ENCODE measurements around the gene LPCAT3. TPM values are rescaled to one million over a fixed set of nuclear protein-coding genes. Genes with fewer than 3 reads are reported as not detected.

Gene LPCAT3
- polyA plus RNA-seq, 2 of the 4 experiments (the other 2 are of a cell fraction) = 42.8 to 53.4 TPM

DNA sequence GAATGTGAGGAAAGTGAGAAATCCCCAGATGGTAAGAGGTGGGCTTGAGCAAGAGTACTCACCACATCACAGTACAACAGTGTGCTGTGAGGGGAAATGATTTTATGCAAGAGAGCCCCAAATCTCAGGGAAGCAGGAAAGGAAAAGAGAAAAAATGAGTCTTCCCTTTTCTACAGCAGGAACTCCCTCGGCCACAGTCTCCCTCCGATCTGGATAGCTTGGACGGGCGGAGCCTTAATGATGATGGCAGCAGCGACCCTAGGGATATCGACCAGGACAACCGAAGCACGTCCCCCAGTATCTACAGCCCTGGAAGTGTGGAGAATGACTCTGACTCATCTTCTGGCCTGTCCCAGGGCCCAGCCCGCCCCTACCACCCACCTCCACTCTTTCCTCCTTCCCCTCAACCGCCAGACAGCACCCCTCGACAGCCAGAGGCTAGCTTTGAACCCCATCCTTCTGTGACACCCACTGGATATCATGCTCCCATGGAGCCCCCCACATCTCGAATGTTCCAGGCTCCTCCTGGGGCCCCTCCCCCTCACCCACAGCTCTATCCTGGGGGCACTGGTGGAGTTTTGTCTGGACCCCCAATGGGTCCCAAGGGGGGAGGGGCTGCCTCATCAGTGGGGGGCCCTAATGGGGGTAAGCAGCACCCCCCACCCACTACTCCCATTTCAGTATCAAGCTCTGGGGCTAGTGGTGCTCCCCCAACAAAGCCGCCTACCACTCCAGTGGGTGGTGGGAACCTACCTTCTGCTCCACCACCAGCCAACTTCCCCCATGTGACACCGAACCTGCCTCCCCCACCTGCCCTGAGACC lies 82.7 kb downstream of the LPCAT3 start:
- peak overlapping the region in 1 of 2 experiments; percentile 14; a peak in 2 of 6 replicates for H3K27ac ChIP-seq
- ChIA-PET CTCF (interaction anchor here (1.4 to 22.6 kb wide), 5 partner anchors 7 to 72 kb away, joined by 4 to 370 read pairs (median 183); partner anchors contain the start of genes ATN1, C12orf57, PTPN6 and RNU7-1), POLR2A (interaction anchor here (0.6 to 3.8 kb wide), 2 partner anchors 7 to 10 kb away, joined by 3 to 44 read pairs; partner anchors contain the start of gene ATN1)
- DNase-seq (ENCODE audit: low read depth in 1 of 2, low spot score in 1 of 2) = no peak
- ATAC-seq = no peak
- no peak overlapping the region for H3K4me2 ChIP-seq
- no peak for FAIRE-seq
- H3K4me3 ChIP-seq = no peak overlapping the region
- peaks cover 49% of the 10 kb centered on the region for H3K4me1 ChIP-seq
- WGBS (ENCODE audit: missing lambda C conversion rate) = 86% methylated on average over 14 of the region's 14 CpGs
- no peaks in the 10 kb centered on the region for H3K9me3 ChIP-seq
- TF ChIP-seq ZC3H11A (IDR thresholded peaks at IDR 0.05) (no peak), ESRRA (IDR thresholded peaks at IDR 0.05; ENCODE audit: borderline replicate concordance, low read length) (no peak), CBX2 (IDR thresholded peaks at IDR 0.05; ENCODE audit: borderline replicate concordance, low read depth) (no peak), MYC (IDR thresholded peaks at IDR 0.05; ENCODE audit: borderline replicate concordance, low read length) (no peak), EHMT2 (IDR thresholded peaks at IDR 0.05; ENCODE audit: low read depth) (no peak), CHD2 (IDR thresholded peaks at IDR 0.05; ENCODE audit: low read length, partially characterized antibody) (no peak), RFX5 (IDR thresholded peaks at IDR 0.05) (no peak), HOXA7 (CRISPR knock-in tag; IDR thresholded peaks at IDR 0.05) (no peak), RNF2 (IDR thresholded peaks at IDR 0.05; ENCODE audit: borderline replicate concordance, low read depth) (no peak)
- TF ChIP-seq, protein P1, sequence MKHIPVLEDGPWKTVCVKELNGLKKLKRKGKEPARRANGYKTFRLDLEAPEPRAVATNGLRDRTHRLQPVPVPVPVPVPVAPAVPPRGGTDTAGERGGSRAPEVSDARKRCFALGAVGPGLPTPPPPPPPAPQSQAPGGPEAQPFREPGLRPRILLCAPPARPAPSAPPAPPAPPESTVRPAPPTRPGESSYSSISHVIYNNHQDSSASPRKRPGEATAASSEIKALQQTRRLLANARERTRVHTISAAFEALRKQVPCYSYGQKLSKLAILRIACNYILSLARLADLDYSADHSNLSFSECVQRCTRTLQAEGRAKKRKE (CRISPR knock-in tag; IDR thresholded peaks at IDR 0.05; ENCODE audit: low read depth) = no peak
- TF ChIP-seq, protein P2, sequence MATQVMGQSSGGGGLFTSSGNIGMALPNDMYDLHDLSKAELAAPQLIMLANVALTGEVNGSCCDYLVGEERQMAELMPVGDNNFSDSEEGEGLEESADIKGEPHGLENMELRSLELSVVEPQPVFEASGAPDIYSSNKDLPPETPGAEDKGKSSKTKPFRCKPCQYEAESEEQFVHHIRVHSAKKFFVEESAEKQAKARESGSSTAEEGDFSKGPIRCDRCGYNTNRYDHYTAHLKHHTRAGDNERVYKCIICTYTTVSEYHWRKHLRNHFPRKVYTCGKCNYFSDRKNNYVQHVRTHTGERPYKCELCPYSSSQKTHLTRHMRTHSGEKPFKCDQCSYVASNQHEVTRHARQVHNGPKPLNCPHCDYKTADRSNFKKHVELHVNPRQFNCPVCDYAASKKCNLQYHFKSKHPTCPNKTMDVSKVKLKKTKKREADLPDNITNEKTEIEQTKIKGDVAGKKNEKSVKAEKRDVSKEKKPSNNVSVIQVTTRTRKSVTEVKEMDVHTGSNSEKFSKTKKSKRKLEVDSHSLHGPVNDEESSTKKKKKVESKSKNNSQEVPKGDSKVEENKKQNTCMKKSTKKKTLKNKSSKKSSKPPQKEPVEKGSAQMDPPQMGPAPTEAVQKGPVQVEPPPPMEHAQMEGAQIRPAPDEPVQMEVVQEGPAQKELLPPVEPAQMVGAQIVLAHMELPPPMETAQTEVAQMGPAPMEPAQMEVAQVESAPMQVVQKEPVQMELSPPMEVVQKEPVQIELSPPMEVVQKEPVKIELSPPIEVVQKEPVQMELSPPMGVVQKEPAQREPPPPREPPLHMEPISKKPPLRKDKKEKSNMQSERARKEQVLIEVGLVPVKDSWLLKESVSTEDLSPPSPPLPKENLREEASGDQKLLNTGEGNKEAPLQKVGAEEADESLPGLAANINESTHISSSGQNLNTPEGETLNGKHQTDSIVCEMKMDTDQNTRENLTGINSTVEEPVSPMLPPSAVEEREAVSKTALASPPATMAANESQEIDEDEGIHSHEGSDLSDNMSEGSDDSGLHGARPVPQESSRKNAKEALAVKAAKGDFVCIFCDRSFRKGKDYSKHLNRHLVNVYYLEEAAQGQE (IDR thresholded peaks at IDR 0.05) = no peak
- TF ChIP-seq, protein P3, sequence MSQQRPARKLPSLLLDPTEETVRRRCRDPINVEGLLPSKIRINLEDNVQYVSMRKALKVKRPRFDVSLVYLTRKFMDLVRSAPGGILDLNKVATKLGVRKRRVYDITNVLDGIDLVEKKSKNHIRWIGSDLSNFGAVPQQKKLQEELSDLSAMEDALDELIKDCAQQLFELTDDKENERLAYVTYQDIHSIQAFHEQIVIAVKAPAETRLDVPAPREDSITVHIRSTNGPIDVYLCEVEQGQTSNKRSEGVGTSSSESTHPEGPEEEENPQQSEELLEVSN (IDR thresholded peaks at IDR 0.05; ENCODE audit: borderline replicate concordance, low read depth) = no peak
- TF ChIP-seq, protein P4, sequence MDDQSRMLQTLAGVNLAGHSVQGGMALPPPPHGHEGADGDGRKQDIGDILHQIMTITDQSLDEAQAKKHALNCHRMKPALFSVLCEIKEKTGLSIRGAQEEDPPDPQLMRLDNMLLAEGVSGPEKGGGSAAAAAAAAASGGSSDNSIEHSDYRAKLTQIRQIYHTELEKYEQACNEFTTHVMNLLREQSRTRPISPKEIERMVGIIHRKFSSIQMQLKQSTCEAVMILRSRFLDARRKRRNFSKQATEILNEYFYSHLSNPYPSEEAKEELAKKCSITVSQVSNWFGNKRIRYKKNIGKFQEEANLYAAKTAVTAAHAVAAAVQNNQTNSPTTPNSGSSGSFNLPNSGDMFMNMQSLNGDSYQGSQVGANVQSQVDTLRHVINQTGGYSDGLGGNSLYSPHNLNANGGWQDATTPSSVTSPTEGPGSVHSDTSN (IDR thresholded peaks at IDR 0.05) = no peak
- TF ChIP-seq, protein P5, sequence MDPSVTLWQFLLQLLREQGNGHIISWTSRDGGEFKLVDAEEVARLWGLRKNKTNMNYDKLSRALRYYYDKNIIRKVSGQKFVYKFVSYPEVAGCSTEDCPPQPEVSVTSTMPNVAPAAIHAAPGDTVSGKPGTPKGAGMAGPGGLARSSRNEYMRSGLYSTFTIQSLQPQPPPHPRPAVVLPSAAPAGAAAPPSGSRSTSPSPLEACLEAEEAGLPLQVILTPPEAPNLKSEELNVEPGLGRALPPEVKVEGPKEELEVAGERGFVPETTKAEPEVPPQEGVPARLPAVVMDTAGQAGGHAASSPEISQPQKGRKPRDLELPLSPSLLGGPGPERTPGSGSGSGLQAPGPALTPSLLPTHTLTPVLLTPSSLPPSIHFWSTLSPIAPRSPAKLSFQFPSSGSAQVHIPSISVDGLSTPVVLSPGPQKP (IDR thresholded peaks at IDR 0.05; ENCODE audit: low read depth, low read length) = no peak

DNA sequence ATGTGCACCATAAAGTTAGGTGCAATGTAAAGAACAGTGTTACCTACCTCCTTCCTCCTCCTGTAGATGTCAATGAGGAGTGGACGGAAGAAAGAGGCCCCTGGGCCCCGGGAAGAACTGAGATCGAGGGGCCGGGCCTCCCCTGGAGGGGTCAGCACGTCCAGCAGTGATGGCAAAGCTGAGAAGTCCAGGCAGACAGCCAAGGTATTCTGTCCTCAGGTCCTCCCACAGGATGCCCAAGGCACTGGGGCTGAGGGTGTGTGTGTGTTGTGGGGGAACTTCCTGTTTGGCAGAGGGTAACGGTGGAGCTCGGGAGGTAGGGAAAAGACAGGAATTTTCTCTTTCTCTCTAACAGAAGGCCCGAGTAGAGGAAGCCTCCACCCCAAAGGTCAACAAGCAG lies 84.2 kb downstream of the LPCAT3 start:
- no peak overlapping the region for H3K4me3 ChIP-seq
- no peaks in the 10 kb centered on the region for H3K9me3 ChIP-seq
- ChIA-PET POLR2A (interaction anchor here (0.8 to 1.1 kb wide), 2 partner anchors 10 kb away, joined by 3 to 5 read pairs; partner anchors contain the start of genes C12orf57 and RNU7-1), CTCF (interaction anchor here (0.6 to 22.6 kb wide), 5 partner anchors 6 to 81 kb away, joined by 3 to 370 read pairs (median 183); partner anchors contain the start of genes ATN1, C12orf57, PTPN6 and RNU7-1)
- no peak overlapping the region for H3K4me2 ChIP-seq
- TF ChIP-seq RAD21 (conservative IDR thresholded peaks at IDR 0.05 in 1 of 2, IDR thresholded peaks at IDR 0.05 in 1 of 2) = no peak
- no peak for TF ChIP-seq EHMT2 (IDR thresholded peaks at IDR 0.05; ENCODE audit: low read depth)
- no peak for TF ChIP-seq NPAS2 (CRISPR knock-in tag; IDR thresholded peaks at IDR 0.05; ENCODE audit: borderline replicate concordance)
- TF ChIP-seq FOXS1 (CRISPR knock-in tag; IDR thresholded peaks at IDR 0.05) = no peak
- TF ChIP-seq RNF2 (IDR thresholded peaks at IDR 0.05; ENCODE audit: borderline replicate concordance, low read depth) = no peak
- no peak for TF ChIP-seq RFX5 (IDR thresholded peaks at IDR 0.05)
- TF ChIP-seq MYC (IDR thresholded peaks at IDR 0.05; ENCODE audit: borderline replicate concordance, low read length) = no peak
- TF ChIP-seq ZC3H11A (IDR thresholded peaks at IDR 0.05) = no peak
- TF ChIP-seq CHD2 (IDR thresholded peaks at IDR 0.05; ENCODE audit: low read length, partially characterized antibody) = no peak
- TF ChIP-seq PHF8 (IDR thresholded peaks at IDR 0.05; ENCODE audit: borderline replicate concordance, low read depth) = no peak
- H3K27ac ChIP-seq = peak overlapping the region in 1 of 2 experiments; percentile 21; a peak in 1 of 6 replicates
- FAIRE-seq (no peak), ATAC-seq (no peak), DNase-seq (ENCODE audit: low read depth in 1 of 2, low spot score in 1 of 2) (no peak)
- peaks cover 62% of the 10 kb centered on the region for H3K4me1 ChIP-seq
- WGBS (ENCODE audit: missing lambda C conversion rate) = 51% methylated on average over 8 of the region's 8 CpGs
